ENCODE results near the gene ANKS1B. TPM values are rescaled to one million over a fixed set of nuclear protein-coding genes. Genes with fewer than 3 reads are reported as not detected.

ANKS1B gene
- total and polyA plus RNA-seq, 2 experiments from 2014 or later, result 1.8 to 1.9 TPM

GRCh38 chr12:99079811-99080210 is 904.9 kb downstream of the ANKS1B start:
- no peaks in the 10 kb centered on the region for H3K27me3 ChIP-seq
- no peaks in the 10 kb centered on the region for H3K9me3 ChIP-seq (ENCODE audit: low read depth)
- no peak for DNase-seq (ENCODE audit: low read depth in 1 of 2, low spot score in 1 of 2)
- no peak overlapping the region for H3K4me3 ChIP-seq
- H3K4me1 ChIP-seq (ENCODE audit: low read depth), result no peaks in the 10 kb centered on the region
- no peak overlapping the region for H3K27ac ChIP-seq
- TF ChIP-seq CTCF (IDR thresholded peaks at IDR 0.05; ENCODE audit: low read depth, low read length), result no peak
- H3K36me3 ChIP-seq, result no peaks in the 10 kb centered on the region

- Histone ChIP-seq H3K4me3 (no peak overlapping the region), H3K36me3 (no peaks in the 10 kb centered on the region), H3K27ac (no peak overlapping the region), H3K9me3 (ENCODE audit: low read depth) (no peaks in the 10 kb centered on the region), H3K4me1 (ENCODE audit: low read depth) (peaks cover 8% of the 10 kb centered on the region), H3K27me3 (no peaks in the 10 kb centered on the region)
- no peak for TF ChIP-seq CTCF (IDR thresholded peaks at IDR 0.05; ENCODE audit: low read depth, low read length)
- no peak for DNase-seq (ENCODE audit: low read depth in 1 of 2, low spot score in 1 of 2)
These were observed 915.6 kb downstream of the ANKS1B start for GRCh38 chr12:99068993-99069747.

- H3K36me3 ChIP-seq, result no peaks in the 10 kb centered on the region
- no peaks in the 10 kb centered on the region for H3K27me3 ChIP-seq
- H3K4me1 ChIP-seq (ENCODE audit: low read depth), result peaks cover 16% of the 10 kb centered on the region
- no peak for DNase-seq (ENCODE audit: low read depth in 1 of 2, low spot score in 1 of 2)
- no peak overlapping the region for H3K27ac ChIP-seq
- H3K4me3 ChIP-seq, result no peak overlapping the region
- no peaks in the 10 kb centered on the region for H3K9me3 ChIP-seq (ENCODE audit: low read depth)
- no peak for TF ChIP-seq CTCF (IDR thresholded peaks at IDR 0.05; ENCODE audit: low read depth, low read length)
These were observed 917.5 kb downstream of the ANKS1B start for GRCh38 chr12:99067171-99067785.

- H3K27me3 ChIP-seq, result no peaks in the 10 kb centered on the region
- no peak overlapping the region for H3K27ac ChIP-seq
These were observed 918.0 kb downstream of the ANKS1B start for GRCh38 chr12:99066726-99067125.

GRCh38 chr12:99063182-99063581 is 921.6 kb downstream of the ANKS1B start:
- no peak overlapping the region for H3K27ac ChIP-seq

More at GRCh38 chr12:99066726-99067125, 918.0 kb downstream of the ANKS1B start:
- H3K4me1 ChIP-seq (ENCODE audit: low read depth), result peaks cover 16% of the 10 kb centered on the region
- DNase-seq (ENCODE audit: low read depth in 1 of 2, low spot score in 1 of 2), result no peak
- H3K4me3 ChIP-seq, result no peak overlapping the region
- no peaks in the 10 kb centered on the region for H3K9me3 ChIP-seq (ENCODE audit: low read depth)
- no peak for TF ChIP-seq CTCF (IDR thresholded peaks at IDR 0.05; ENCODE audit: low read depth, low read length)
- no peaks in the 10 kb centered on the region for H3K36me3 ChIP-seq

More at GRCh38 chr12:99063182-99063581, 921.6 kb downstream of the ANKS1B start:
- Histone ChIP-seq H3K36me3 (no peaks in the 10 kb centered on the region), H3K27me3 (no peaks in the 10 kb centered on the region), H3K4me3 (no peak overlapping the region), H3K9me3 (ENCODE audit: low read depth) (no peaks in the 10 kb centered on the region), H3K4me1 (ENCODE audit: low read depth) (peaks cover 16% of the 10 kb centered on the region)
- DNase-seq (ENCODE audit: low read depth in 1 of 2, low spot score in 1 of 2), result no peak
- no peak for TF ChIP-seq CTCF (IDR thresholded peaks at IDR 0.05; ENCODE audit: low read depth, low read length)
